H1 (cell line): Measurements from ENCODE around the gene ABCB11. TPM values are rescaled to one million over a fixed set of nuclear protein-coding genes. Genes with fewer than 3 reads are reported as not detected.

Experiments used
- ASH2L ChIP-seq: fragments of 200-600, 300-600 bp; sonication (generic); IDR thresholded peaks from one replicate; pipeline ENCODE4 v1.7.1; 2017; ENCODE audit warnings: low read length
- GTF2F1 ChIP-seq: IDR thresholded peaks from 2 replicates; pipeline ENCODE4 v1.6.1; 2012; ENCODE audit warnings: low read depth, low read length, improper control_type of control experiment, borderline replicate concordance
- SIN3A ChIP-seq, 2 experiments: IDR thresholded peaks in 1 of 2; conservative IDR thresholded peaks in 1 of 2; 2 replicates each; pipeline ENCODE4 v1.6.1; 2011 to 2012; ENCODE audit warnings: low read length in 2 of 2, improper control_type of control experiment in 1 of 2, low read depth in 1 of 2, mild to moderate bottlenecking in 1 of 2
- polyA plus RNA-seq, 7 experiments: library from polyadenylated mRNA; depleted of rRNA in 3 of 7; stranded (reverse) in 5 of 7; unstranded in 2 of 7; fragments of >200 nt in 5 of 7; fragments of 200-250 nt in 2 of 7; gene quantifications; 1 replicate in 5 of 7; 2 replicates in 1 of 7; 4 replicates in 1 of 7; pipeline versions ENCODE4 v1.2.1 to v1.2.3, GENCODE V29; 2011 to 2013; ENCODE audit warnings: missing spikeins in 2 of 7, mixed read lengths in 2 of 7
- total RNA-seq: library from RNA; stranded (reverse); fragmentation: NEBNext Ultra II Directional; extraction: Animal tissue kit (Norgen Biotek cat#: 25700); gene quantifications from 2 replicates; pipeline ENCODE4 v1.2.1, GENCODE V29; 2021
- TF ChIP-seq, protein P1 (sequence below): IDR thresholded peaks from 2 replicates; pipeline ENCODE4 v1.6.1; 2012; ENCODE audit warnings: low read length, inconsistent platforms

ABCB11 gene
- total and polyA plus RNA-seq, 2 of the 8 experiments (the other 6 are each of a cell fraction or from before 2014, with no cell fraction given): not detected

DNA sequence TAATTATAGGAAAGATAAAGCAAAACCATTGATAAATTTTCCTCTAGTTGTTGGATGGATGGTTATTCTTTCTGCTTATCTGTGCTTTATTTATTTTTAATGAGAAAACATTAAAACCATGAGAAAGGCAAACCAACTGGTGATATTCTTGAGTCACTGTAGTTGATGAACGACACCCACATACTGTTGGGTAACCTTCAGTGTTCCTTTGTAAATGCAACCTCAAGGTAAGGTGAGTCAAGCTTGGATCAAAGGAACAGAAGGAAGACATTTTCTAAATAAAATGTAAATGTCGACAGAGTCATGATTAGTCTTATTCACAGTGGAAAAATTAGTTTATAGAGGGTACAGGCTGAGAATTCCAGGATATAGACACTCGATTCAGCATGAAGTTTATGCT, 12.7 kb downstream of the ABCB11 start (continued):
- TF ChIP-seq, protein P1, sequence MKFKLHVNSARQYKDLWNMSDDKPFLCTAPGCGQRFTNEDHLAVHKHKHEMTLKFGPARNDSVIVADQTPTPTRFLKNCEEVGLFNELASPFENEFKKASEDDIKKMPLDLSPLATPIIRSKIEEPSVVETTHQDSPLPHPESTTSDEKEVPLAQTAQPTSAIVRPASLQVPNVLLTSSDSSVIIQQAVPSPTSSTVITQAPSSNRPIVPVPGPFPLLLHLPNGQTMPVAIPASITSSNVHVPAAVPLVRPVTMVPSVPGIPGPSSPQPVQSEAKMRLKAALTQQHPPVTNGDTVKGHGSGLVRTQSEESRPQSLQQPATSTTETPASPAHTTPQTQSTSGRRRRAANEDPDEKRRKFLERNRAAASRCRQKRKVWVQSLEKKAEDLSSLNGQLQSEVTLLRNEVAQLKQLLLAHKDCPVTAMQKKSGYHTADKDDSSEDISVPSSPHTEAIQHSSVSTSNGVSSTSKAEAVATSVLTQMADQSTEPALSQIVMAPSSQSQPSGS: no peak
- TF ChIP-seq SIN3A (conservative IDR thresholded peaks at IDR 0.05 in 1 of 2, IDR thresholded peaks at IDR 0.05 in 1 of 2; ENCODE audit: low read depth in 1 of 2, low read length in 2 of 2) (no peak), GTF2F1 (no peak), ASH2L (no peak)
